Trophoblast cell (in vitro differentiated cells and primary cell): Measurements from ENCODE around the gene SETDB2.

Experiments used
- DNase-seq, 2 donors: peaks; one replicate each; pipeline ENCODE4 v3.0.0-alpha.2; 2016
- H2AFZ ChIP-seq: 2 replicates; pipeline ENCODE4 v1.6.1; 2013; ENCODE audit warnings: low read length, moderate library complexity, mild to moderate bottlenecking; ENCODE audit not compliant: insufficient read depth, poor library complexity
- H2AK5ac ChIP-seq: 2 replicates; pipeline ENCODE4 v1.6.1; 2013; ENCODE audit warnings: mild to moderate bottlenecking, low read length
- H2BK120ac ChIP-seq: 2 replicates; pipeline ENCODE4 v1.6.1; 2013; ENCODE audit warnings: low read length, mild to moderate bottlenecking, moderate library complexity; ENCODE audit not compliant: insufficient read depth, poor library complexity
- H2BK12ac ChIP-seq: 2 replicates; pipeline ENCODE4 v1.6.1; 2013; ENCODE audit warnings: mild to moderate bottlenecking, low read length, moderate library complexity
- H2BK5ac ChIP-seq: 2 replicates; pipeline ENCODE4 v1.6.1; 2013; ENCODE audit warnings: low read length, low read depth, moderate library complexity, mild to moderate bottlenecking; ENCODE audit not compliant: poor library complexity
- H3K14ac ChIP-seq: 2 replicates; pipeline ENCODE4 v1.6.1; 2013; ENCODE audit warnings: mild to moderate bottlenecking, low read length
- H3K18ac ChIP-seq: 2 replicates; pipeline ENCODE4 v1.6.1; 2013; ENCODE audit warnings: mild to moderate bottlenecking, low read length
- H3K23ac ChIP-seq: 2 replicates; pipeline ENCODE4 v1.6.1; 2013; ENCODE audit warnings: low read length
- H3K27ac ChIP-seq: 2 replicates; pipeline ENCODE4 v1.5.1; 2013; ENCODE audit warnings: low read depth, mild to moderate bottlenecking, inconsistent platforms, low read length, moderate library complexity
- H3K27me3 ChIP-seq: 2 replicates; pipeline ENCODE4 v1.6.1; 2013; ENCODE audit warnings: inconsistent platforms, mild to moderate bottlenecking, low read length, moderate library complexity; ENCODE audit not compliant: insufficient read depth
- H3K36me3 ChIP-seq, 2 experiments: 1 replicate in 1 of 2; 2 replicates in 1 of 2; pipeline ENCODE4 v1.6.1; 2013; ENCODE audit warnings: low read length in 2 of 2, mild to moderate bottlenecking in 2 of 2, moderate library complexity in 1 of 2; ENCODE audit not compliant: insufficient read depth in 2 of 2, control insufficient read depth in 1 of 2
- H3K4ac ChIP-seq: 2 replicates; pipeline ENCODE4 v1.6.1; 2013; ENCODE audit warnings: low read depth, mild to moderate bottlenecking, low read length, moderate library complexity
- H3K4me1 ChIP-seq, 2 experiments: 1 replicate in 1 of 2; 2 replicates in 1 of 2; pipeline ENCODE4 v1.6.1; 2013; ENCODE audit warnings: low read length in 2 of 2, mild to moderate bottlenecking in 2 of 2, moderate library complexity in 1 of 2; ENCODE audit not compliant: insufficient read depth in 2 of 2, control insufficient read depth in 1 of 2
- H3K4me2 ChIP-seq: 2 replicates; pipeline ENCODE4 v1.6.1; 2013; ENCODE audit warnings: inconsistent platforms, mild to moderate bottlenecking, low read length, moderate library complexity
- H3K4me3 ChIP-seq: 2 replicates; pipeline ENCODE4 v1.5.1; 2013; ENCODE audit warnings: mild to moderate bottlenecking, low read depth, low read length, inconsistent platforms
- H3K79me1 ChIP-seq: one replicate; pipeline ENCODE4 v1.6.1; 2013; ENCODE audit warnings: low read length
- H3K79me2 ChIP-seq: 2 replicates; pipeline ENCODE4 v1.6.1; 2013; ENCODE audit warnings: low read length, mild to moderate bottlenecking; ENCODE audit not compliant: control insufficient read depth, insufficient read depth, poor library complexity
- H3K9ac ChIP-seq: 2 replicates; pipeline ENCODE4 v1.6.1; 2013; ENCODE audit warnings: mild to moderate bottlenecking, low read length
- H3K9me3 ChIP-seq: 2 replicates; pipeline ENCODE4 v1.6.1; 2013; ENCODE audit warnings: low read depth, mild to moderate bottlenecking, control low read depth, inconsistent platforms, low read length; ENCODE audit not compliant: insufficient read depth
- H4K12ac ChIP-seq: 2 replicates; pipeline ENCODE4 v1.6.1; 2013; ENCODE audit warnings: low read depth, mild to moderate bottlenecking, low read length, moderate library complexity
- H4K8ac ChIP-seq: 2 replicates; pipeline ENCODE4 v1.6.1; 2013; ENCODE audit warnings: low read depth, mild to moderate bottlenecking, low read length, moderate library complexity
- H4K91ac ChIP-seq: one replicate; pipeline ENCODE4 v1.6.1; 2013; ENCODE audit warnings: low read depth, mild to moderate bottlenecking, low read length, moderate library complexity
- WGBS: extraction: QIAGEN DNeasy Blood & Tissue Kit; methylation state at CpG from one replicate; pipeline ENCODE4 v1.1.7; 2013; ENCODE audit warnings: missing lambda C conversion rate; ENCODE audit not compliant: insufficient read length, insufficient coverage; ENCODE audit errors: extremely low coverage; 5-methylcytosine and 5-hydroxymethylcytosine counted together

Gene SETDB2

GRCh38 chr13:49407936-49408335 is 36.1 kb upstream of the SETDB2 start:
- Histone ChIP-seq H3K9ac (no peak overlapping the region), H3K4me2 (no peak overlapping the region), H2BK12ac (no peak overlapping the region), H3K9me3 (no peaks in the 10 kb centered on the region), H3K27me3 (no peaks in the 10 kb centered on the region), H4K12ac (no peak overlapping the region), H3K4ac (no peak overlapping the region), H3K79me2 (no peaks in the 10 kb centered on the region), H2AK5ac (no peak overlapping the region), H3K23ac (no peak overlapping the region), H4K91ac (no peak overlapping the region), H3K18ac (no peak overlapping the region), H2AFZ (no peak overlapping the region), H3K14ac (no peak overlapping the region), H3K79me1 (peaks cover 3% of the 10 kb centered on the region), H4K8ac (no peak overlapping the region), H2BK5ac (no peak overlapping the region), H3K4me3 (no peak overlapping the region), H2BK120ac (no peak overlapping the region), H3K27ac (no peak overlapping the region), H3K36me3 (no peaks in the 10 kb centered on the region), H3K4me1 (peaks cover 3 to 6% of the 10 kb centered on the region in 2 experiments)
- DNase-seq = no peak
- no CpG with 5 or more reads among the region's 4 CpGs for WGBS

- Histone ChIP-seq H4K8ac (no peak overlapping the region), H3K23ac (no peak overlapping the region), H3K14ac (no peak overlapping the region), H2AK5ac (no peak overlapping the region), H3K4ac (no peak overlapping the region), H3K4me3 (no peak overlapping the region), H3K9me3 (no peaks in the 10 kb centered on the region), H4K91ac (no peak overlapping the region), H3K36me3 (no peaks in the 10 kb centered on the region), H3K27me3 (no peaks in the 10 kb centered on the region), H4K12ac (no peak overlapping the region), H3K18ac (no peak overlapping the region), H2AFZ (no peak overlapping the region), H3K4me1 (peaks cover 1 to 4% of the 10 kb centered on the region in 2 experiments), H2BK5ac (no peak overlapping the region), H3K4me2 (no peak overlapping the region), H2BK12ac (no peak overlapping the region), H3K27ac (no peak overlapping the region), H2BK120ac (no peak overlapping the region), H3K79me2 (no peaks in the 10 kb centered on the region), H3K9ac (no peak overlapping the region), H3K79me1 (peaks cover 1% of the 10 kb centered on the region)
- DNase-seq = no peak
- 100% methylated on average over 1 of the region's 3 CpGs for WGBS
These were observed 35.1 kb upstream of the SETDB2 start for GRCh38 chr13:49409008-49409407.

- Histone ChIP-seq H3K4me3 (no peak overlapping the region), H3K4ac (no peak overlapping the region), H3K27me3 (no peaks in the 10 kb centered on the region), H3K4me1 (peaks cover 0 to 3% of the 10 kb centered on the region in 2 experiments), H2BK12ac (no peak overlapping the region), H4K12ac (no peak overlapping the region), H2BK120ac (no peak overlapping the region), H3K9ac (no peak overlapping the region), H3K14ac (no peak overlapping the region), H3K4me2 (no peak overlapping the region), H3K23ac (no peak overlapping the region), H2AK5ac (no peak overlapping the region), H4K91ac (no peak overlapping the region), H3K9me3 (no peaks in the 10 kb centered on the region), H3K79me2 (no peaks in the 10 kb centered on the region), H3K36me3 (no peaks in the 10 kb centered on the region), H3K18ac (no peak overlapping the region), H2AFZ (no peak overlapping the region), H3K79me1 (no peaks in the 10 kb centered on the region), H2BK5ac (no peak overlapping the region), H3K27ac (no peak overlapping the region), H4K8ac (no peak overlapping the region)
- WGBS = 100% methylated on average over 1 of the region's 4 CpGs
- no peak for DNase-seq
These were observed 34.1 kb upstream of the SETDB2 start for GRCh38 chr13:49410006-49410405.

GRCh38 chr13:49410477-49410876 is 33.6 kb upstream of the SETDB2 start:
- no peak overlapping the region for H3K9ac ChIP-seq
- no peak overlapping the region for H3K27ac ChIP-seq
- H4K12ac ChIP-seq = no peak overlapping the region
- no peaks in the 10 kb centered on the region for H3K9me3 ChIP-seq
- no peak overlapping the region for H4K8ac ChIP-seq
- no peak overlapping the region for H4K91ac ChIP-seq
- no peak overlapping the region for H2BK5ac ChIP-seq
- no peak for DNase-seq
- no peaks in the 10 kb centered on the region for H3K79me1 ChIP-seq
- H3K23ac ChIP-seq = no peak overlapping the region
- peaks cover 0 to 3% of the 10 kb centered on the region in 2 experiments for H3K4me1 ChIP-seq
- no peak overlapping the region for H3K4me3 ChIP-seq
- H2BK12ac ChIP-seq = no peak overlapping the region
- no peaks in the 10 kb centered on the region for H3K27me3 ChIP-seq
- H2BK120ac ChIP-seq = no peak overlapping the region
- H2AK5ac ChIP-seq = no peak overlapping the region
- H3K14ac ChIP-seq = no peak overlapping the region
- no peak overlapping the region for H2AFZ ChIP-seq
- no peak overlapping the region for H3K4me2 ChIP-seq
- H3K36me3 ChIP-seq = no peaks in the 10 kb centered on the region
- H3K79me2 ChIP-seq = no peaks in the 10 kb centered on the region
- H3K4ac ChIP-seq = no peak overlapping the region
- no peak overlapping the region for H3K18ac ChIP-seq
